Measurements from ENCODE around the gene TNS1. TPM values are rescaled to one million over a fixed set of nuclear protein-coding genes. Genes with fewer than 3 reads are reported as not detected.

TNS1 gene
- total and polyA plus RNA-seq, 9 of the 15 experiments (the other 6 are each of a cell fraction or from before 2014, with no cell fraction given) = 0.13 to 2.7 (median 0.77) TPM

- TF ChIP-seq ZNF318 (IDR thresholded peaks at IDR 0.05; ENCODE audit: borderline replicate concordance in 1 of 2, low read depth in 1 of 2) (no peak), U2AF1 (optimal IDR thresholded peaks at IDR 0.05; ENCODE audit: low read depth, low read length) (no peak), FOXJ2 (tag; IDR thresholded peaks at IDR 0.05) (no peak), TSHZ1 (CRISPR knock-in tag; IDR thresholded peaks at IDR 0.05) (no peak), SIN3A (IDR thresholded peaks at IDR 0.05; ENCODE audit: borderline replicate concordance in 2 of 2, control insufficient read depth in 1 of 2, low read depth in 2 of 2, low read length in 2 of 2) (no peak)
These were observed 144.9 kb downstream of the TNS1 start (continued) for GRCh38 chr2:217857624-217858506.

Measured in K562 (cell line).